HG02884 (cell line): ENCODE measurements around the gene HFE.

Experiments
- ATAC-seq: cut with Tn5 transposase; IDR thresholded peaks from one replicate; pipeline ENCODE4 v1.9.1; 2021; ENCODE audit warnings: mild to moderate bottlenecking, moderate library complexity; ENCODE audit not compliant: unreplicated experiment

The HFE gene

DNA sequence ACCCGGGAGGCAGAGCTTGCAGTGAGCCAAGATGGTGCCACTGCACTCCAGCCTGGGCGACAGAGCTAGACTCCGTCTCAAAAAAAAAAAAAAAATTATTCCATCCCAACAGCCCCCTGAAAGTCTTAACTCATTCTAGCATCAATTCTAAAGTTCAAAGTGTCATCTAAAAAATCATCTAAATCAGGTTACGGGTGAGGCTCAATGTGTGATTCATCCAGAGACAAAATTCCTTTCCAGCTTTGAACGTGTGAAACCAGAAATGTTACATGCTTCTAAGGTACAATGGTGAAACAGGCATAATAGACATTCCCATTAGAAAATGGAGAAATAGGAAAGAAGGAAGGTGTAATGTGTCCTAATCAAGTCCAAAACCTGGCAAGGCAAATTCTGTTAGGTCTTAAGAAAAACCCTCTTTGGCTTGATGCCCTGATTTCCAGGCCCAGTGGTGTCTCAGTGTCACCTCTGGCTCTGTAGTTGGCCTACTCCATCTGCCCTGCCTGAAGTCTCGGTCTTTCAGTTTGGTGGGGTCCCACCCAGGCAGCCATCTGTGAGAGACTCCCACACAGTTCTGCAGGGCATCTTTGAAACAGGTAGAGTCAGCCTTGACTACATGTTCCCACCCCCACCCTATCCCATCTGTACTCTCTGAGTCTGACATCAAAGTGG, 43.5 kb downstream of the HFE start:
- no peak for ATAC-seq

DNA sequence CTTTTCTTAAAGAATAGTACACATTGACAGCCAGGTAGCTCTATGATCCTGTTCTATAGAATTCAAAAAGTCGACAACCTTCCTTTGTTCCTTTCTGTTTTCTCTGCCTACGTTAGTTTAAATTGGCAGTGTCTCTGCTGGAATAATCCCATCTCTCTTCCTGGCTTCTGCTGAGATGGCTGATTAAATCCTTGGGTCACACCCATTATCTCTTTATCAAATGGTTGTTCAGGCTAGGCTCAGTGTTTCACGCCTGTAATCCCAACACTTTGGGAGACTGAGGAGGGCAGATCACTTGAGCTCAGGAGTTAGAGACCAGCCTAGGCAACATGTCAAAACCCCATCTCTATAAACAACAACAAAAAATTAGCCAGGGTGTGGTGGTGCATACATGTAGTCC, 44.4 kb downstream of the HFE start:
- ATAC-seq, result no peak

DNA sequence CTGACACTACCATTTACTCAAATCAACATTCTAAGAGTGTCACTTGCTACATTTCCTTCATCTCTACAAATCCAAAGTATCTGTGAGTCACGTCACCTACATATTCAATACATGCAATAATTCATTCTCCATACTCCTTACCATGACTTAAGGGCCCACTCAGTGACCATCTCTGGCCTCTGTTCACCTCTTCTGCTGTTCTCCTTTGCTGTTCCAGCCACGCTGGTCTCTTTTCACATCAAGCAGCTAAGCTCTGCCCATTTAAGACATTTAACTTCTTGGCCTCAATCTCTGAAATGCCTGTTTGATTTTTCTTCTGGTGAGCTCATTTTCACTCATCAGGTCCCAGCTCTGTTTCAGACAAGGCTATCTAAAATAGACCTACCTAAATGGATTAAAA, 46.5 kb downstream of the HFE start:
- ATAC-seq, result no peak

DNA sequence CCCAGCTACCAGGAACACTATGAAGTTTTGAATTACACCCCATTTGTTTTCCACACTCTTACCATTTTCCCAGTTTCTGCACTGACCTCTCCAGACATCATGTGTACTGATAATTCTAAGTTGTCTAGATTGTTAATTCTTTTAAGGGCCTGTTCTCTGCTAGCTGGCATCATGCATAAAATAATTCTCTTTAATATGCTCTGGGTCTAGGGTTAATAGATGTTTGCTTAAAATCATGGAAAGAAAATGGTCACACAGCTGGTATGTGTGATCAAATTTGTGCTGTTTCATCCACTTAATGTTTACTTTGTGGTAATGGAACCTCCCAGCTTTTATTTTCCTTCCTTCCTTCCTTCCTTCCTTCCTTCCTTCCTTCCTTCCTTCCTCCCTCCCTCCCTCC, 49.1 kb downstream of the HFE start:
- no peak for ATAC-seq

DNA sequence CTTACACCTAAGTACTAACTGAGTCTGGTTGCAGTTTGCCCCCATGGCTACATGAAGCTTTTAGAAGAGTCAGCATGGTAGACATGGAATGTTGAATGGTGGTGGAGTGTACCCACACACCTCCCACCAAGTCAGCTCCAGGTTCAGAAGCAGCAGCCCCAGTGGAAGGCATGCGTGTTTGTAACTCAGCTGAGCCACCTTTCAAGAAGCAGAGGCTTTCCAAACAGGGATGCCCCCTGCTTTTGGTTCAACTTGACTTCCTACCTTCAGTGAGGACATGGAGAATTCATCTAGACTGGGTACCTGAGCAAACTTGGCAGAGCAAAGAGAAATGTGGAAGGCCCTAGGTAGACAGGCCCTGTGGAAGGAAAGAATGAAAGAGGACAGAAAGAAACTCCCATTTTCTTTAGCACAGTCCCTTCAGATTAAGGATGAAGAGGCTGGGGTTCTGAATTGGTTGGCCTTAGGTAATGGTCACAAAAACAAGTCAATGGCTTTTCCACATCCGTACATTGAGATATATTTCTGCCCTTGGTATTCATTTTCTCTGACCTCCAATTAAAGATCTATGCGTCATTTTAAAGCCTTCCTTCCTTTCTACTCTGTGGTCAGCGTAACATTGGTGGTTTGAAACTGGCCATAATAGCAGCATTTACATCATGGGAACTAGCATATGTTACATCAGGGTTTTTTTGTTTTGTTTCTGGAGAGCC, 53.2 kb downstream of the HFE start:
- no peak for ATAC-seq

DNA sequence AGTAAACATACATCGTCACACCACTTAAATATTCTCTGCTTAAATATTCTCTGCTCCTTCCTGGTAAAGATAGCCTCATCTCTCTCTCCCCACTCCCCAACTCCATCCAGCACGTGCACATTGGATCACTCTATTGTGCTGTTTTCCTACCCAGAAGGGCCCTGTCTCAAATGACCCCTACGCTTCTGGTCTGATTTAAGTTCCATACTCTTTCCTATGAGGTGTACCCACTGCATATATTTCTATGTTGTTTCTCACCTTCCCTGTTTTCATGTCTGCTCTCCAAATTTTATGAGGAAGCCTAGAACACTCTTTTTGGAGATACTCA, 53.7 kb downstream of the HFE start:
- no peak for ATAC-seq

DNA sequence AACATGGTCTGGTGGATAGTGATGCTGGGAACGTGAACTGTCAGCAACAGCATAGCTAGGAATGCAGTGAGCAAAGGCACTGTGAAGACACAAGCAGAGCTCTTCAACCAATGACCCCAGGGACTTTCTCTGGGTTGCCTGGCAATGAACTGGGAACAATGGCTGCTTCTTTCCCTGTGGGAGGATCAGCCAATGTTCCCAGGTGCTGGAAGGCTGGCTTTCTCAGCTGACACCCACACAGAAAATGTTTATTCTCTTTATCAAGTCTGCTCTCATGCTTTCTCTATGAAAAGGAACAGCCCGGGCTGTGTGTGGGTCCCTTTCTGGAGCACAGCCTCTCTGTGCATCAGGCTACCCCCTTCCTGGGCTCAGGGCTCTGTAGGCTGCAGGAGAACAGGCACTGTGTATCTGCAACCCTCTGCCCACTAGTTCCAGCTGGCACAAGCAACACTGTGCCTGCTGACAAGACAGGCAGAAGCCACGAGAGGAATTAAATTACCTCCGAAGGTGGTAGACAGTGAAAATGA, 54.2 kb downstream of the HFE start:
- ATAC-seq, result no peak

DNA sequence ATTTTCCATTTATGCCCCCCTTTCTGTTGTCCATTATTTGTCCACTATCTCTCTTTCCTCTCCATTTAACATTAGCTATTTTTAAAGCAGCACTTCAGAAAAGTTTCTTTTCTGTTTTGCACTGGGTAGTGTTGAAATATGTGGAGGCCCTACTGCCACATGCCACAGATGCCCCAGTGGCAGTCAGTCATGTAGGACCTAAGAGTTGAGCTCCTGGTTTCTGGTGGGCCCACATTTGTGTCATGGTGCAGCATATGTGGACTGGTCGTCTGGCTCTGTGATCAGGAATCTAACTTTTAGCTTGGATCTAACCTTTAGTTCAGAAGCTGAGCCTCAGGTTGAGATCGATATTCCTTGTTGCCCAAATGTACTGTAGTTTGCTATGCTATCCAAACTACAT, 54.8 kb downstream of the HFE start:
- no peak for ATAC-seq
